GM10266 (cell line): Measurements from ENCODE around the gene NFYA.

Source experiments
- DNase-seq: peaks from one replicate; pipeline ENCODE4 v3.0.0; 2012; ENCODE audit errors: extremely low spot score
- CTCF ChIP-seq: IDR thresholded peaks from 2 replicates; pipeline ENCODE4 v1.5.1; 2012; ENCODE audit warnings: mild to moderate bottlenecking, low read depth; ENCODE audit not compliant: control insufficient read depth, insufficient read depth; ENCODE audit errors: missing control alignments

NFYA gene

GRCh38 chr6:41136911-41137310, 64.1 kb downstream of the NFYA start:
- no peak for DNase-seq
- no peak for TF ChIP-seq CTCF

GRCh38 chr6:41147917-41148316, 75.1 kb downstream of the NFYA start:
- no peak for DNase-seq
- TF ChIP-seq CTCF: no peak
